ENCODE results near the gene RELCH. TPM values are rescaled to one million over a fixed set of nuclear protein-coding genes. Genes with fewer than 3 reads are reported as not detected.

Gene RELCH
- total and polyA plus RNA-seq, 8 donors, result 4.9 to 85.9 (median 35.8) TPM

- WGBS, 5 donors, result 78 to 92% (median 83%) methylated on average over 1 of the region's 1 CpG
- Histone ChIP-seq H3K36me3 (peaks cover 6 to 46% (median 35%) of the 10 kb centered on the region in 4 donors), H3K9me3 (no peaks in the 10 kb centered on the region), H3K4me3 (no peak overlapping the region), H3K27ac (no peak overlapping the region), H3K4me1 (peaks cover 0 to 13% (median 0%) of the 10 kb centered on the region in 4 donors), H3K27me3 (no peaks in the 10 kb centered on the region)
- DNase-seq, result no peak
- intact Hi-C loops (cut with DNase I; ENCODE audit: low total_unique reads), result no loop called here
- TF ChIP-seq CTCF (IDR thresholded peaks at IDR 0.05), result no peak
- TF ChIP-seq POLR2AphosphoS5 (IDR thresholded peaks at IDR 0.05), result no peak
- no peak for TF ChIP-seq EP300 (IDR thresholded peaks at IDR 0.05)
- no peak for TF ChIP-seq POLR2A (IDR thresholded peaks at IDR 0.05)
Observed at GRCh38 chr18:62242955-62243354, 55.9 kb downstream of the RELCH start.

GRCh38 chr18:62245177-62245576, 58.1 kb downstream of the RELCH start:
- peaks cover 6 to 45% (median 32%) of the 10 kb centered on the region in 4 donors for H3K36me3 ChIP-seq
- peaks cover 0 to 17% (median 0%) of the 10 kb centered on the region in 4 donors for H3K4me1 ChIP-seq
- no peak for DNase-seq
- intact Hi-C loops (cut with DNase I; ENCODE audit: low total_unique reads), result no loop called here
- WGBS, 5 donors, result 93 to 98% (median 95%) methylated on average over 8 of the region's 8 CpGs
- no peak overlapping the region for H3K4me3 ChIP-seq
- no peaks in the 10 kb centered on the region for H3K9me3 ChIP-seq
- TF ChIP-seq POLR2A (IDR thresholded peaks at IDR 0.05) (no peak), EP300 (IDR thresholded peaks at IDR 0.05) (no peak), CTCF (IDR thresholded peaks at IDR 0.05) (no peak), POLR2AphosphoS5 (IDR thresholded peaks at IDR 0.05) (no peak)
- no peak overlapping the region for H3K27ac ChIP-seq
- no peaks in the 10 kb centered on the region for H3K27me3 ChIP-seq

GRCh38 chr18:62245699-62246098, 58.6 kb downstream of the RELCH start:
- no peak for DNase-seq
- Histone ChIP-seq H3K4me1 (peaks cover 0 to 21% (median 0%) of the 10 kb centered on the region in 4 donors), H3K27me3 (no peaks in the 10 kb centered on the region), H3K27ac (no peak overlapping the region), H3K9me3 (no peaks in the 10 kb centered on the region), H3K4me3 (no peak overlapping the region), H3K36me3 (peaks cover 6 to 40% (median 27%) of the 10 kb centered on the region in 4 donors)
- WGBS, 5 donors, result 0 to 74% (median 44%) methylated on average over 1 of the region's 1 CpG
- no peak for TF ChIP-seq POLR2A (IDR thresholded peaks at IDR 0.05)
- no peak for TF ChIP-seq POLR2AphosphoS5 (IDR thresholded peaks at IDR 0.05)
- TF ChIP-seq CTCF (IDR thresholded peaks at IDR 0.05), result no peak
- TF ChIP-seq EP300 (IDR thresholded peaks at IDR 0.05), result no peak
- intact Hi-C loops (cut with DNase I; ENCODE audit: low total_unique reads), result no loop called here

GRCh38 chr18:62248313-62248712, 61.3 kb downstream of the RELCH start:
- H3K4me1 ChIP-seq, result peaks cover 0 to 21% (median 0%) of the 10 kb centered on the region in 4 donors
- WGBS, 5 donors, result 12 to 24% (median 16%) methylated on average over 1 of the region's 1 CpG
- intact Hi-C loops (cut with DNase I; ENCODE audit: low total_unique reads), result no loop called here
- H3K9me3 ChIP-seq, result no peaks in the 10 kb centered on the region
- TF ChIP-seq EP300 (IDR thresholded peaks at IDR 0.05), result no peak
- TF ChIP-seq POLR2A (IDR thresholded peaks at IDR 0.05), result no peak
- TF ChIP-seq CTCF (IDR thresholded peaks at IDR 0.05), result no peak
- no peak for TF ChIP-seq POLR2AphosphoS5 (IDR thresholded peaks at IDR 0.05)
- no peak for DNase-seq
- no peaks in the 10 kb centered on the region for H3K27me3 ChIP-seq
- H3K27ac ChIP-seq, result no peak overlapping the region
- no peak overlapping the region for H3K4me3 ChIP-seq
- H3K36me3 ChIP-seq, result peaks cover 6 to 36% (median 18%) of the 10 kb centered on the region in 4 donors

Data from stomach (tissue), 9 donors.